Stimulated activated CD4-positive, alpha-beta T cell treated with anti-CD3 and anti-CD28 coated beads, Interleukin-2, amount 100 ng/mL, for 4 hours (primary cell): ENCODE results near the gene RSF1.
A peak's percentile ranks its signal among the peaks of the same experiment; 100 is the strongest.
"Not testable (repeated sequence)": the region's sequence is repeated elsewhere in the genome, so short reads cannot be mapped to it uniquely, and the experiment has no call there.

Experiments used
- DNase-seq: peaks from one replicate; pipeline ENCODE4 v3.0.0-alpha.2; 2020; ENCODE audit warnings: low read depth

The RSF1 gene

DNA sequence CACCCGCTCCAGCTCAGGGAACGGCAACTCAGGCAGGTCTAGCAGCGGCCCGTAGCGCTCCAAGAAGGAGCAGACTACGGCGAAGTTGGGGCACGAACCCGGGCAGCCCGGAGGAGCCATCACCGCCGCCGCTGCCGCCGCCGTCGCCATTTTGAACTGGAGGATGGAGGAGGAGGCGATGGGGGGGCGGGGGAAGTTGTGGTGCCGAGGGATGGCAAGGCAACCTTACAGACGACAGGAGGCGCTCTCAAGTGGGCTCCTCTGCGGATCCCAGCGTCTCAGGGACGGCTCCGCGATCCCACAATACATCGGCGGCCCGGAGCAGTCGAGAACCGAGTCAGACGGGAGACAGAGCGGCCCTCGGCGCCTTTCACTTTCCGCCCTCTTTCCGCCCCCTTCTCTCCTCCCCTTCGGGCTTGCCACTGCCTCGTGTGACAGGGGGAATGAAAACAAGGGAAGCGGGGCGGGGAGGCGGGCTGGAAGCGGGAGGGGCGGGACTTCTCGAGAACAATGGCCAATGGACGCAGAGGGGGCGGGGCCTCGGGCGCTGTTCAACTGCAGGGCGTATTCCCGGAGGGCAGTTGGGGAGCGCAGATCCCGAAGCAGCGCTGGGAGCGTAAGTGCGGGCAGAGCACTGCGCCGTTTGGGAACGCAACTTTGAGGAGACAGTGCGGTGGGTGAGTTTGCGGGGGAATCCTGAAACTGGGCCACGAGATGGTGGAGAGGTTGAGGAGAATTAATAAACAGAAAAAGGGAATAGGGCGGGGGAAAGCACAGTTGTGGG is at the start of gene RSF1, which contains the start of gene AAMDC:
TSS of gene RSF1 (minus strand) at position 158 of the 784 bp plus-strand sequence. CDS start at position 150, 8 bp downstream.
TSS of gene AAMDC (plus strand) at position 580 of the 784 bp plus-strand sequence. CDS start 21,353 bp downstream, outside the sequence.
- peak; percentile 94 for DNase-seq

DNA sequence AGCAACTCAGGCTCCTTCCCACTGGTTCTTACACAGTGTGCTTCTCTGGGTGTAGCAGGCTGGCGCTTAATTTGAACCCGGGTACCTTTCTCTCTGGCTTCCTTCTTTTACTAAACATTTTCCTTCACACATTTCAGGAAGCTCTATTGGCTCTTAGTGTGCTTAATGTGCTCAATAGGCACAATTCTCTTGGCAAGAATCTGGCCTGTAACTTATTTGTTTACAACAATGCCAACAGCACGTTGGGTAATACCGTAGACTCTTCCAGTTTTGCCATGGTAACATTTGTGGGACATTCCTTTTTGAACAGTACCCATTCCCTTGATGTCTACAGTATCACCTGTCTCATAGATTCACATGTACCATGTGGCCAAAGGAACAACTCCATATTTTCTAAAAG is 48.2 kb upstream of the RSF1 start:
- no peak for DNase-seq

- no peak for DNase-seq
These were observed 45.8 kb upstream of the RSF1 start for GRCh38 chr11:77866336-77866735.

DNA sequence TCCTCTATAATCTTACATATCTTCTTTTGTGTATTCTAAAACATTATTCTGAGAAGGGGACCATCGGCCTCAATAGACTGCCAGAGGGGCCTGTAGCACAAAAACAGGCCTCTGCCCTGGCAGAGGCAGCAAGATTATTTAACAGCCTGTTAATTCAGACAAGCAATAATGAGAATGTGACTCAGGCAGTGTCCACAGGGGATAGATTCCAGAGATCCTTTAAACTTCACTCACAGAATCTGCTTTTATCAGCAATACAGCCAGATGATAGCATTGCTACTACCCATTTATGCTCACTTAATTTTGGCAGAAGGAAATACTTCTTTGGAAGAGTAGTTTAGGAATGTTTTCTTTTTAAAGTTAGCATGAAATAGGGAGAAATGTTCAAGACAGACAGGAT is 45.3 kb upstream of the RSF1 start:
- no peak for DNase-seq

- DNase-seq: not testable (repeated sequence)
These were observed 40.9 kb upstream of the RSF1 start for GRCh38 chr11:77861444-77861843.

DNA sequence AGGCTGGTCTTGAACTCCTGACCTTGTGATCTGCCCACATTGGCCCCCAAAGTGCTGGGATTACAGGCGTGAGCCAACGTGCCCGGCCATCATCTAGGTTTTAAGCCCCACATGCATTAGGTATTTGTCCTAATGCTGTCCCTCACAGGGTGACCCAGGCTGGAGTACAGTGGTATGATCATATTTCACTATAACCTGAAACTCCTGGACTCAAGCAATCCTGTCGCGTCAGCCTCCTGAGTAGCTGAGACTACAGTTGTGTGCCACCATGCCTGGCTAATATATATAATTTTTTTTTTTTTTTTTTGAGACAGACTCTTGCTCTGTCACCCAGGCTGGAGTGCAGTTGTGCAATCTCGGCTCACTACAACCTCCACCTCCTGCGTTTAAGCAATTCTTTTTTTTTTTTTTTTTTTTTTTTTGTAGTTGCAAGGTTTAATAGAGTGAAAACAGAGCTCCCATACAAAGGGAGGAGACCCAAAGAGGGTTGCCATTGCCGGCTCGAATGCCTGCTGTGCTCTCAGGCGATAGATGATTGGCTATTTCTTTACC is 37.5 kb upstream of the RSF1 start:
- not testable (repeated sequence) for DNase-seq

DNA sequence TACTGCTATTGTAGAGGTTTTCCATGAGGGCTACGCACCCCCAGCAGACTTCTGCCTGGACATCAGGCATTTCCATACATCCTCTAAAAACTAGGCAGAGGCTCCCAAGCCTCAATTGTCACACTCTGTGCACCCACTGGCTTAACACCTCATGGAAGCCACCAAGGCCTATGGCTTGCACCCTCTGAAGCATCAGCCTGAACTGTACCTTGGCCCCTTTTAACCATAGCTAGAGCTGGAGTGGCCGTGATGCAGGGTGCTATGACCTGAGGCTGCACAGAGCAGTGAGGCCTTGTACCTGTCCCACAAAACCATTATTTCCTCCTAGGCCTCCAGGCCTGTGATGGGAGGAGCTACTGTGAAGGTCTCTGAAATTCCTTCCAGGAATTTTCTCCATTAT is 34.3 kb upstream of the RSF1 start:
- DNase-seq: no peak

DNA sequence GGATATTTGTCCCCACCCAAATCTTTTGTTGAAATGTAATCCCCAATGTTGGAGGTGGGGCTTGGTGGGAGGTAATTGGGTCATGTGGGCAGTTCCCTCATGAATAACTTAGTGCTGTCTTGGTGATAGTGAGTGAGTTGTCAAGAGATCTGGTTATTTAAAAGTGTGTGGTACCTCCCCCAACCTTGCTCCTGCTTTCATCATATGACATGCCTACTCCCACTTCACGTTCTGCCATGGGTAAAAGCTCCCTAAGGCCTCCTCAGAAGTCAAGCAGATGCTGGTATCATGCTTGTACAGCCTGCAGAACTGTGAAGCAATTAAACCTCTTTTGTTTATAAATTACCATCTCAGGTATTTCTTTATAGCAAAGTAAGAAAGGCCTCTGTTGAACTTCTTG is 31.0 kb upstream of the RSF1 start:
- no peak for DNase-seq

DNA sequence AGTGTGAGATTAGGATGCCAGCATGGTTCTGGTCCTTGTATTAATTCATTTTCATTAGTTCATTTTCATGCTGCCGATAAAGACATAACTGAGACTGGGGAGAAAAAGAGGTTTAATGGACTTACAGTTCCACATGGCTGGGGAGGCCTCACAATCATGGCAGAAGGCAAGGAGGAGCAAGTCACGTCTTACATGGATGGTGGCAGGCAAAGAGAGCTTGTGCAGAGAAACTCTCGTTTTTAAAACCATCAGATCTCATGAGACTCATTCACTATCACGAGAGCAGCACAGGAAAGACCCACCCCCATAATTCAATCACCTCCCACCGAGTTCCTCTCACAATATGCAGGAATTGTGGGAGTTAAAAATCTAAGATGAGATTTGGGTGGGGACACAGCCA is 23.2 kb upstream of the RSF1 start:
- DNase-seq: not testable (repeated sequence)

GRCh38 chr11:77842441-77843121 is 22.1 kb upstream of the RSF1 start:
- no peak for DNase-seq

DNA sequence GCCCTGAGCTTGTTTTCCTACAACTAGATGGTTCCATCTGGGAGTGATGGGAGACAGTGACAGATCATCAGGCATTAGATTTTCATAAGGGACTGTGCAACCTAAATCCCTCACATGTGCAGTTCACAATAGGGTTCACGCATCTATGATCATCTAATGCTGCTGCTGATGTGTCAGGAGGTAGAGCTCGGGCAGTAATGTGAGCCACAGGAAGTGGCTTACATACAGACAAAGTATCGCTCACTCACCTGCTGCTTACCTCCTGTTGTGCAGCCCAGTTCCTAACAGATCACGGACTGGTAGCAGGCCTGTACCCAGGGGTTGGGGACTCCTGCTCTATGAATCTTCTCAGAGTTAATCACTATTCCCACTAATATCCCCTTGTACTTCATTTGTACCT is 12.8 kb upstream of the RSF1 start:
- DNase-seq: no peak

- no peak for DNase-seq
These were observed 8.4 kb upstream of the RSF1 start for GRCh38 chr11:77828926-77829325.

- no peak for DNase-seq
These were observed 3.3 kb upstream of the RSF1 start for GRCh38 chr11:77823775-77824174.

- not testable (repeated sequence) for DNase-seq
These were observed 1.6 kb upstream of the RSF1 start for GRCh38 chr11:77822126-77822525.

DNA sequence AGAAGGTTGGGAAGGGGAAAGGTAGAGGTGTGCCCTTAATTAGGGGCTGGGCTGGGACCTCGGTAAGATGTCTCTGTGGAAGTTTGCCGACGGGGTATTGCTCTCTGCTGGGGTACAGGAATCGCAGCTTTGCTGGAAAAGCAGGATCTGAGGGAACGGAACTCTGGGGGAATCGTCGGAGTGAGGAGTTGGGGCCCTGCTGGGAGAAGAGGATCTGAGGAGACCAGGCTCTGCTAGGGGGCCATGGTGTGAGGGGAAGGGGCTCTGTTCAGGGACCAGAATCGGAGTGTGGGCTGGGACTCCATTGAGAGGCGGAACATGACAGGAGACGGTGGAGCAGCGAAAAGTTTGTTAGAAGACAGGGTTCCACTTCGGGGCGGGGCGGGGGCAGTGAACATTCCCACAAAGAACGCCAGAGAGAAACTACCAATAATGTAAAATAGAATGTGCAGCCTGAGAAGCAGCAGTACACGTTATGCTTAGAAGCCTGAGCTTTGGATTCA is 878 bp upstream of the RSF1 start:
- no peak for DNase-seq

DNA sequence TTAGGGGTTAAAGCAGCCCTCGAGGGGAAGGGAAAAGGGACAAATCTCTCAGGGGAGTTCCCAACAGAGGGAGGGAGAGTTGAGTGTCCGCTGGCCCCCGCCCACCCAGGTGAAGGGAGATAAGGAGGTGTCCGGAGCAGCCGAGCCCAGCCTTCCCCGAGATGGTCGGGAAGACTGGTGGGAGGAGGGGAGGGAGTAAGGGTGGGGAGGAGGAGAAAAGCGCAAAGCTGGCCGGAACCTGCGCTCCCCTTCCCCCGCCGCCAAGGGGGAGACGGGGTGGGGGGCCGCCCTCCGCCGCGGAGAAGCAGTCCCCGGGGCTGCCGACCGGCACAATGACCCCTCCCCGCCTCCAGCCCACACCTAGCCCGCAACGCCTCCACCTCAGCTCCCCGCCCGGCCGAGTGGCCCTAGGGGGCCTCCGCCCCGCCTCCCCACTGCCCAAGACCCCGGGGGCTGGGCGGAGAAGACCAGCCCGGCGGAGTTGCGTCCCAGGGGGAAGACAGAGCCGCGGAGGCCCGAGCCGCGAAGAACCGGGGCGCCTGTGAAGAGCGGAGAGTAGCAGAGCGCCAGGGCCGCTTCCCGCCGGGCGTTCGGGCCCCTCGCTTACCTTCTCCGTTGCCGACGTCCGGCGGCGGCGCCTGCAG is 479 bp downstream of the RSF1 start:
- DNase-seq: peak; percentile 5

DNA sequence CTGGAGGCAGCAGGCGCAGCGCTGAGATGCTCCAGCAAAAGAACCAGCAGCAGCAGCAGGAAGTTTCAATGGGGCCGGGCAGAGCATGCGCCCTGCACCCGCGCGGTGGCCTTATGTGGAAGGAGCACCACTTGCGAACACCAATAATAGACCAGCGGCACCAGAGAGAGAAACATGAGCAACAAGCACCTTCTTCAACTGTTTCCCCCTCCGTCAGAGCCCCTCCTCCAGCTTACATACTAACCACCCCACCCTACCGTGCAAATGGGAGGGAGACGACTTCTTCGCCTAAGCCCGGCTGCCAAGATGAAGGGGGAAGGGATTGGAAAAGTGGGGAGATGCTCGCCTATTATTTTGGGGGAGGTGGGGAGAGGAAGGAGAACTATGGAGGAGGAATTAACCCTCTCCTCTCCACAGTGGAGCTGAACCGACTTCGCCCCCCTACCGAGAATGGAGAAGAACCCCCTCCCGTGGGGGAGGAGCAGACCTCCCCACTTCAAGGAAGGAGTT is 1.1 kb downstream of the RSF1 start:
- peak; percentile 79 for DNase-seq

GRCh38 chr11:77815459-77815858 is 5.1 kb downstream of the RSF1 start:
- DNase-seq: no peak

- DNase-seq: no peak
These were observed 5.7 kb downstream of the RSF1 start for GRCh38 chr11:77814848-77815247.

GRCh38 chr11:77813256-77813655 is 7.3 kb downstream of the RSF1 start:
- DNase-seq: no peak

GRCh38 chr11:77806993-77807392 is 13.5 kb downstream of the RSF1 start:
- DNase-seq: no peak

DNA sequence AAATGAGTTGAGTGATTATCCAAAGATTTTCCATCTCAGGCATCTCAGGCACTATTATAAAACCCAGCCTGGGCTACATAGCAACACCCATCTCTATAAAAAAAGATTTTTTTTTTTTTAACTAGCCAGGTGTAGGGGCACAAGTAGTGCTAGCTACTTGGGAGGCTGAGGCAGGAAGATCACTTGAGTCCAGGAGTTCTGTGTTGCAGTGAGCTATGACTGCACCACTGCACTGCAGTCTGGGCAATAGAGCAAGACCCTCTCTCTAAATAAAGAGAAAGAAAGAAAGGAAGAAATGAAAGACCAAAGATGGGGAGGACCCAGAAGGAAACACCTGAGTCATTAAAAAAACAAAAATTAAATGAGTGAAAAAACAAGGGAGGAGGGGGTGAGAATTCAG is 14.1 kb downstream of the RSF1 start:
- no peak for DNase-seq
